Astrocyte (in vitro differentiated cells and primary cell): Measurements from ENCODE around the gene NUP133. TPM values are rescaled to one million over a fixed set of nuclear protein-coding genes. Genes with fewer than 3 reads are reported as not detected.

Experiments used
- DNase-seq: peaks from one replicate; pipeline ENCODE4 v3.0.0-alpha.2; 2010; ENCODE audit warnings: low read depth
- FAIRE-seq: peaks from 2 replicates; lab custom pipeline; 2011; peaks lifted over from hg19 to GRCh38; lab: Jason Lieb, UNC
- H2AFZ ChIP-seq: 2 replicates; pipeline ENCODE4 v1.6.0; 2012; ENCODE audit warnings: low read depth, low read length, inconsistent platforms
- H3K27ac ChIP-seq: 2 replicates; pipeline ENCODE4 v1.5.1; 2011; ENCODE audit warnings: low read depth, low read length, inconsistent platforms
- H3K27me3 ChIP-seq: 2 replicates; pipeline ENCODE4 v1.6.0; 2011; ENCODE audit warnings: low read length, inconsistent platforms; ENCODE audit not compliant: insufficient read depth
- H3K36me3 ChIP-seq: 2 replicates; pipeline ENCODE4 v1.5.1; 2011; ENCODE audit warnings: low read length, inconsistent platforms; ENCODE audit not compliant: insufficient read depth
- H3K4me1 ChIP-seq: 2 replicates; pipeline ENCODE4 v1.5.1; 2011; ENCODE audit warnings: low read length, inconsistent platforms; ENCODE audit not compliant: insufficient read depth
- H3K4me2 ChIP-seq: 2 replicates; pipeline ENCODE4 v1.6.0; 2012; ENCODE audit warnings: low read length, inconsistent platforms
- H3K4me3 ChIP-seq: 2 replicates; pipeline ENCODE4 v1.5.1; 2011; ENCODE audit warnings: low read depth, mild to moderate bottlenecking, low read length, inconsistent platforms; ENCODE audit not compliant: insufficient read depth
- H3K79me2 ChIP-seq: 2 replicates; pipeline ENCODE4 v1.6.0; 2012; ENCODE audit warnings: mild to moderate bottlenecking, low read length, inconsistent platforms; ENCODE audit not compliant: insufficient read depth
- H3K9ac ChIP-seq: 2 replicates; pipeline ENCODE4 v1.6.0; 2012; ENCODE audit warnings: mild to moderate bottlenecking, low read length, inconsistent platforms
- H3K9me3 ChIP-seq: 2 replicates; pipeline ENCODE4 v1.5.1; 2012; ENCODE audit warnings: low read depth, mild to moderate bottlenecking, low read length, inconsistent platforms; ENCODE audit not compliant: insufficient read depth
- H4K20me1 ChIP-seq: 2 replicates; pipeline ENCODE4 v1.6.0; 2012; ENCODE audit warnings: low read length, inconsistent platforms; ENCODE audit not compliant: insufficient read depth
- H3K27ac Mint-ChIP-seq: one replicate; pipeline ENCODE4 v1.8.0; 2021; ENCODE audit warnings: mild to moderate bottlenecking, mixed read lengths; ENCODE audit not compliant: unreplicated experiment
- H3K27me3 Mint-ChIP-seq: one replicate; pipeline ENCODE4 v1.8.0; 2021; ENCODE audit warnings: low read depth, mixed read lengths; ENCODE audit not compliant: unreplicated experiment
- H3K36me3 Mint-ChIP-seq: one replicate; pipeline ENCODE4 v1.8.0; 2021; ENCODE audit warnings: low read depth, mixed read lengths; ENCODE audit not compliant: unreplicated experiment
- H3K4me1 Mint-ChIP-seq: one replicate; pipeline ENCODE4 v1.8.0; 2021; ENCODE audit warnings: low read depth, mixed read lengths; ENCODE audit not compliant: unreplicated experiment
- H3K4me3 Mint-ChIP-seq: one replicate; pipeline ENCODE4 v1.8.0; 2021; ENCODE audit warnings: mild to moderate bottlenecking, moderate library complexity, mixed read lengths; ENCODE audit not compliant: unreplicated experiment
- H3K9me3 Mint-ChIP-seq: one replicate; pipeline ENCODE4 v1.8.0; 2021; ENCODE audit warnings: mild to moderate bottlenecking, mixed read lengths; ENCODE audit not compliant: unreplicated experiment
- EZH2 ChIP-seq: IDR thresholded peaks from 2 replicates; pipeline ENCODE4 v1.6.1; 2012; ENCODE audit warnings: mild to moderate bottlenecking, low read length, inconsistent platforms; ENCODE audit not compliant: insufficient read depth
- total RNA-seq: library from RNA; stranded (reverse); gene quantifications from 2 replicates; pipeline ENCODE4 v1.2.1, GENCODE V29; 2021
- TF ChIP-seq, protein P1 (sequence below): IDR thresholded peaks from 2 replicates; pipeline ENCODE4 v1.5.1; 2011; ENCODE audit warnings: low read depth, mild to moderate bottlenecking, inconsistent platforms, low read length, moderate library complexity; ENCODE audit not compliant: insufficient read depth

The NUP133 gene
- total RNA-seq, 1 donor from 2014 or later: 35.1 TPM

DNA sequence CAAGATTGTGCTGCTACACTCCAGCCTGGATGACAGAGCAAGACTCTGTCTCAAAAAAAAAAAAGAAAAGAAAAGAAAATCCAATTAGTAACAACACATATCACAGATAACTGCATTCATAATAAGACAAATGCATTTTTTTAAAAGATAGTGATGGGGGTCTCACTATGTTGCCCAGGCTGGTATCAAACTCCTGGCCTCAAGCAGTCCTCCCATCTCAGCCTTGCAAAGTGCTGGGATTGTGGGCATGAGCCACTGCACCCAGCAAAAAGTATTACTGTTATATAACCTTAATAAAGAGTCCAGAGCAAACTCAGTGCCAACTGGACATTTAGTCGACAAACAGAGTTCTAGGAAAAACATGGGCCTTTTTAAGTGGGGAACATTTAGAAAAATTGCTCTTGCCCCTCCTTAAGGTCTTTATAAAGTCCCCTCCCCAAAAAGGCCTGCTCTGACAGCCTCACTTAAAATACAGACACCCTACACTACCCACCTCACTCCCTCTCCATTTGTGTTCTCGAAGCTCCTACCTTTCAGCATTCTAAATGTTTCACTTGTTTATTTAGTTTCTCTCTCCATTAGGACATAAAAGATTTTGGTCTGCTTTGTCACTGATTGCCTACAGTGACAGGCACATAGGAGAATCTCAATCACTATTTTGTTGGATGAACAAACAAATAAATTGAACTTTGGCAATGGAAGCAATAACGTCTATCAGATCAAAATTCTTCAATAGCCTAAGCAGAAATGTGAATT, 42.8 kb upstream of the NUP133 start:
- H3K27ac ChIP-seq: no peak overlapping the region
- H3K79me2 ChIP-seq: peaks cover 62% of the 10 kb centered on the region
- H3K27me3 ChIP-seq: no peaks in the 10 kb centered on the region
- H3K9ac ChIP-seq: no peak overlapping the region
- Mint-ChIP-seq H3K9me3 (no peaks in the 10 kb centered on the region), H3K27ac (no peak overlapping the region), H3K4me3 (no peak overlapping the region), H3K27me3 (no peaks in the 10 kb centered on the region), H3K4me1 (peaks cover 9% of the 10 kb centered on the region), H3K36me3 (peaks cover 7% of the 10 kb centered on the region)
- no peak overlapping the region for H2AFZ ChIP-seq
- H3K4me3 ChIP-seq: no peak overlapping the region
- no peak for TF ChIP-seq EZH2
- TF ChIP-seq, protein P1, sequence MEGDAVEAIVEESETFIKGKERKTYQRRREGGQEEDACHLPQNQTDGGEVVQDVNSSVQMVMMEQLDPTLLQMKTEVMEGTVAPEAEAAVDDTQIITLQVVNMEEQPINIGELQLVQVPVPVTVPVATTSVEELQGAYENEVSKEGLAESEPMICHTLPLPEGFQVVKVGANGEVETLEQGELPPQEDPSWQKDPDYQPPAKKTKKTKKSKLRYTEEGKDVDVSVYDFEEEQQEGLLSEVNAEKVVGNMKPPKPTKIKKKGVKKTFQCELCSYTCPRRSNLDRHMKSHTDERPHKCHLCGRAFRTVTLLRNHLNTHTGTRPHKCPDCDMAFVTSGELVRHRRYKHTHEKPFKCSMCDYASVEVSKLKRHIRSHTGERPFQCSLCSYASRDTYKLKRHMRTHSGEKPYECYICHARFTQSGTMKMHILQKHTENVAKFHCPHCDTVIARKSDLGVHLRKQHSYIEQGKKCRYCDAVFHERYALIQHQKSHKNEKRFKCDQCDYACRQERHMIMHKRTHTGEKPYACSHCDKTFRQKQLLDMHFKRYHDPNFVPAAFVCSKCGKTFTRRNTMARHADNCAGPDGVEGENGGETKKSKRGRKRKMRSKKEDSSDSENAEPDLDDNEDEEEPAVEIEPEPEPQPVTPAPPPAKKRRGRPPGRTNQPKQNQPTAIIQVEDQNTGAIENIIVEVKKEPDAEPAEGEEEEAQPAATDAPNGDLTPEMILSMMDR: no peak
- no peak for DNase-seq
- peaks cover 42% of the 10 kb centered on the region for H4K20me1 ChIP-seq
- no peak overlapping the region for H3K4me2 ChIP-seq
- no peak for FAIRE-seq
- no peaks in the 10 kb centered on the region for H3K4me1 ChIP-seq
- no peaks in the 10 kb centered on the region for H3K36me3 ChIP-seq
- H3K9me3 ChIP-seq: no peaks in the 10 kb centered on the region

DNA sequence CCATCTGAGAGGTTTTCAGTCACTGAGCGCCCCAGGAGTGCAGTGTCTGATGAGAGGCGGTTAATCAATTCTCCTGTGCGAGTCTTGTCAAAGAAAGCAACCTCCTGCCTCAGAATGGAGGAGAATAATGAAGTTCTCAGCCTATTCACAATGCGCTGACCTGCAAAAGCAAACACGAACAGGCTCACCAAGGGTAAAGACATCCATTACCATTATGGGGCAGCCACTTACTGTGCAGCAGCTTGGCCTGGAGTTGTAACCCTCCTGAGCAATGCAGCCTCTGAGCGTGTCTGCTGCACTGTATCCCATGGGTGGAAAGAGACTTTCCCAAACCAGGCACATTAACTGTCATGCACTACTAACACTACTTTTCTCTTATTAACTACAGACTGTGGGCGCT, 39.4 kb upstream of the NUP133 start:
- TF ChIP-seq EZH2: no peak
- TF ChIP-seq, protein P1: no peak
- H3K4me3 ChIP-seq: no peak overlapping the region
- no peaks in the 10 kb centered on the region for H3K4me1 Mint-ChIP-seq
- DNase-seq (no peak), FAIRE-seq (no peak)
- no peak overlapping the region for H3K4me2 ChIP-seq
- H3K36me3 ChIP-seq: no peaks in the 10 kb centered on the region
- H3K27me3 Mint-ChIP-seq: no peaks in the 10 kb centered on the region
- peaks cover 26% of the 10 kb centered on the region for H4K20me1 ChIP-seq
- H3K27ac ChIP-seq: no peak overlapping the region
- H3K9me3 ChIP-seq: no peaks in the 10 kb centered on the region
- no peak overlapping the region for H3K27ac Mint-ChIP-seq
- H2AFZ ChIP-seq: no peak overlapping the region
- H3K27me3 ChIP-seq: no peaks in the 10 kb centered on the region
- no peaks in the 10 kb centered on the region for H3K9me3 Mint-ChIP-seq
- peaks cover 31% of the 10 kb centered on the region for H3K79me2 ChIP-seq
- no peak overlapping the region for H3K4me3 Mint-ChIP-seq
- peaks cover 18% of the 10 kb centered on the region for H3K36me3 Mint-ChIP-seq
- H3K4me1 ChIP-seq: no peaks in the 10 kb centered on the region
- H3K9ac ChIP-seq: no peak overlapping the region

DNA sequence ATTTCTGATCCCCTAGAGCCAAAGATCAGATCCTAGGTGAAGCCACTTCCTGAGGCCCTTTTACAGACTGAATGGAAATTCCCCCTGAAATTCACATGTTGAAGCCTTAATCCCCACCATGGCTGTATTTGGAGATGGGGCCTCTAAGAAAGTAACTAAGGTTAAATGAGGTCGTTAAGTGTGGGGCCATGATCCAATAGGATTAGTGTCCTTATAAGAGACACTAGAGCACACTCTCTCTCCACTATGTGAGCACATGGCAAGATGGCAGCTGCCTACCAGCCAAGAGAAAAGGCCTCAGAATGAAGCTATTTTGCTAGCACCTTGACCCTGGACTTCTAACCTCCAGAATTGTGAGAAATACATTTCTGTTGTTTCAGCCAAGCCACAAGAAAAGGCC, 36.4 kb upstream of the NUP133 start:
- no peaks in the 10 kb centered on the region for H3K27me3 Mint-ChIP-seq
- TF ChIP-seq EZH2: no peak
- TF ChIP-seq, protein P1: no peak
- Histone ChIP-seq H4K20me1 (peaks cover 13% of the 10 kb centered on the region), H3K9ac (no peak overlapping the region), H3K79me2 (peaks cover 5% of the 10 kb centered on the region), H3K36me3 (peaks cover 11% of the 10 kb centered on the region), H2AFZ (no peak overlapping the region), H3K9me3 (no peaks in the 10 kb centered on the region), H3K27me3 (no peaks in the 10 kb centered on the region), H3K4me3 (no peak overlapping the region), H3K4me2 (no peak overlapping the region), H3K4me1 (no peaks in the 10 kb centered on the region), H3K27ac (no peak overlapping the region)
- FAIRE-seq: no peak
- no peak overlapping the region for H3K27ac Mint-ChIP-seq
- H3K4me3 Mint-ChIP-seq: no peak overlapping the region
- H3K9me3 Mint-ChIP-seq: no peaks in the 10 kb centered on the region
- H3K36me3 Mint-ChIP-seq: peaks cover 22% of the 10 kb centered on the region
- DNase-seq: no peak
- H3K4me1 Mint-ChIP-seq: no peaks in the 10 kb centered on the region
